Right forelimb (tissue), 1 donor: ENCODE measurements around the gene LYPD6.

Experiments
- DNase-seq: peaks from one replicate; pipeline ENCODE4 v3.0.0-alpha.2; 2018

The LYPD6 gene

DNA sequence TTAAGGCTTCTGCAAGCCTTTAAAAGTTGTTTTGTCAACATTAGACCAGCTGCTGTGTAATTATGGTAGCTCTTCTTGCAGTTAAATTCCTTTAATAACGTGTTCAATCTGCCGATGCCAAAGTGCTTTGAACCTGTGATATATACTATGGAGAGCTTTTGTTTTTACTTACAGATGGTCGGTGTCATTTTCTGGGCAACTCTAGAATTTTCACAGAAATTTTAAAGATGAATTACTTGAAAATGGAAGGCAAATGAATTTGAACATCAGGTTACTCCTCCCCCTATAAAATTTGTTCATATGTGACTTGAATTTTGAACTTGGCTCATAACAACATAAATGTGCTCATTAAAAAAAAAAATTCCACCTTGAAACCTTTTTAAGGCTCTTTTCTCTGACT, 23.0 kb downstream of the LYPD6 start:
- no peak for DNase-seq

DNA sequence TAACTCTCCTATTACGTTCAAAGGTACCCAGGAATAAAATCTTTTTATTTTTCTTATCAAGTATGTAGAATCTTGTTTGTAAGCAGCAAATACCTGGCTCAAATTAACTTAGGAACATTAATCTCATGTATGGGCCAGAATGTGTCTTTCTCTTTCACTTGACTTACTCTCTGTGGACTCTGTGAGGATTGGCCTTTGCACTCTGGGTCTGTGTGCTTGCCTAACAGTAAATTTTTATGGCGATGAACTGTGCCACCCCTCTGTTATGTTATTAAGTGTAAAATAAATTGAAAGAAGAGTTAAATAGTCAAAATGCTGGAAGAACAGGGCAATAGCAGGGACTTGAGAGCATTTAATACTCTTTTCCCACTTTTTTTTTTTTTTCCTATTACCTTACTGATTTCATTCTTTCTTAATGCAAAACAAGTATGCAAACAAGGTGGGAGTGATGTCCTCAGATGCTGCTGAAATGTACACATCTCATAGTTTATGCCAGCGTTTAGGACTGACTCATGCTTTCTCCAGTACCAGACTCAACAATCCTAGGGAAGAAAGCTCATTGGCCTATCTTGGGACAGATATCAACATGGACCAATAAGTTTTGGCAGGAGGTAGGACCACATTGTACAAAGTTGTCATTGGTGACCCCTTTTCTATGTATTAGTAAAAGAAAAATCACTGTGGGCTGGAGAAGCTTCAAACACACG, 25.5 kb downstream of the LYPD6 start:
- DNase-seq = no peak

DNA sequence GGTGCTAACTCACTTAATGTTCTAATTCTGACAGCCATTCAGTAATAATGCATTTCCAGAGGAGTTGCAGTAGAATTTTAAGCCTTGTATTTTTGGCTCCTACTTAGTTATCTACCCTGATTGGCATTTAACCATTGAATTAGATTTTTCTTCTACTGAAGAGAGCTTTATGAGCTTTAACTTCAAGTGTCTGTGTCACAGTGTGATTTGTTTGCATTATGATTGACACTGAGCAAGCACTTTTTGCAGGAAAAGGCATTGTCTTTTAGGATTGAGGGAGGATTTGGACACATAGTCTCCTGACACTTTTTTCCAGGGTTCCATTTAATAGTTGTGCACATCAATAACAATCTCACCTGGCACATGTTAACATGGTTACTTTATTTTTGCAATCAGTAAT, 26.7 kb downstream of the LYPD6 start:
- no peak for DNase-seq

DNA sequence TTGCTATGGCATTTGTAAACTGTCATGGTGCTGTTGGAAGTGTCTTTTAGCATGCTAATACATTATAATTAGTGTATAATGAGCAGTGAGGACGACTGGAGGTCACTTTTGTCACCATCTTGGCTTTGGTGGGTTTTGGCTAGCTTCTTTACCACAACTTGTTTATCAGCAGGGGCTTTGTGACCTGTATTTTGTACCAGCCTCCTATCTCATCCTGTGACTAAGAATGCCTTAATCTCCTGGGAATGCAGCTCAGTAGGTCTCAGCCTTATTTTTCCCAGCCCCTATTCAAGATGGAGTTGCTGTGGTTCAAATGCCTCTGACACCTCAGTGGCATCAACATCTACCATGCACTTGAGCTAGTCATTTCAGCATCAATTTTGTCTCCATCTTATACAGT, 29.7 kb downstream of the LYPD6 start:
- DNase-seq = no peak

DNA sequence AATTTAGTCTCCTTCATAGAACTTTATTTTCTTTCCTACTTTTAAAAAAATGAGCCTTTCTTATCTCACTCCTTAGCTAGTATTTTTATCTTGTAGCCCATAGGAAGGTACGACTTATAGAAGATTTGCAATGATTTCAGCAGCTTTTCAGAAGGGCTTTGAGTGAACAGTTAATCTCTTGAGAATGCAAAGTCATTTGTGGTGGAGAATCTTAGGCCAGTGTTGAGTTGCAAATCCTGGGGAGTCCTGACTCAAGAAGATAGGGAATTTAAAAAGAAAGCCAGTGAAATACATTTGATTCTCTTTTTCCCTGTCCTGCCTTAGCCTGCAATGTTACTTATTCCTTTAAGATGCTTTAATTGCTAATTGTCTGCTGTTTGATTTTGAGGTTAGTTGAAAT, 33.6 kb downstream of the LYPD6 start:
- no peak for DNase-seq

DNA sequence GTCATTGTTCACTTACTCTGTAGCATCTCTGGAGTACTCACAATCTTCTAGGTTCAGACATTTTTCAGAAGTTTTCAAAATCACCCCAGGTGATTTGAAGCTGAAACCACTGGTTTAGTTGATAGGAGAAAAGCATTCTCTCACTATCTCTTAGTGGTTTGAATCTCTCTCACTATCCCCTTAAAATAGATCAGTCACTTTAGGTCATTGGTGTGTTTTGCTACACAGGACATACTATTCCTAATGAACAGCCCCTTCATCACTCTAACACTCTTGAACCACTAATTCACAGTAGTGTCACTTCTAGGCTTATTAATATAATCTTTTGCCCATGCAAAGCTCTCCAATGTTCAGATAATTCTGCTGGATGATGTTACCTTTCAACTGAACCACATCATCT, 34.5 kb downstream of the LYPD6 start:
- DNase-seq = no peak

DNA sequence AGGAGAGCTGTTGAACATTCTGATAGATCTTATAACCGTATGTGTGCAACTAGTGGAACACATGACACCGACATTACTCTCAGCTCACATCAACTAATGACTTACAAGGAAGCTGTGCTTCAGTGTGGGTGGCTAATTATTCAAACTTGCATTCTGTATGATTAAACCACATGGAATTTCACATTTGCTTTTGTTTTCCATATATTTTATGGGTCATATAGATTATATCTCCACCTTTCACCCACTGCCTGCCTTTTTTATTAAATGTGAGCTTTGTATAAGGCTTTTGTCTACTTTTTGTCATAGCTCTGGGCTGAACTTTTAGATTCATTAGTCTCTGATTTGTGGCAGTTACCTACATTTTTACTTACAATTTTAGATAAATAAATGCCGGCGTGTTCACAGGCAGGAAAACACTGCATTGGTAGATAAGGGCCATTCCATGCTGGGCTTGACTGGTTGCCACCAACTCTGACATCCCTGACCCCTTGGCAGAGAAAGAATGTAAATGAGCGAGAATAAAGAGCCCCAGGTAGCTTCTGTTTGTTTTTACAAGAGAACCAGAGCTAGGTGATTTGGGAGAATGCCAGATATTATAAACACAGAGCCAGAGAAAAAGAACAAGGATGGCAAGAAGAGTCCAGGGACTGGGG, 35.7 kb downstream of the LYPD6 start:
- DNase-seq = no peak

DNA sequence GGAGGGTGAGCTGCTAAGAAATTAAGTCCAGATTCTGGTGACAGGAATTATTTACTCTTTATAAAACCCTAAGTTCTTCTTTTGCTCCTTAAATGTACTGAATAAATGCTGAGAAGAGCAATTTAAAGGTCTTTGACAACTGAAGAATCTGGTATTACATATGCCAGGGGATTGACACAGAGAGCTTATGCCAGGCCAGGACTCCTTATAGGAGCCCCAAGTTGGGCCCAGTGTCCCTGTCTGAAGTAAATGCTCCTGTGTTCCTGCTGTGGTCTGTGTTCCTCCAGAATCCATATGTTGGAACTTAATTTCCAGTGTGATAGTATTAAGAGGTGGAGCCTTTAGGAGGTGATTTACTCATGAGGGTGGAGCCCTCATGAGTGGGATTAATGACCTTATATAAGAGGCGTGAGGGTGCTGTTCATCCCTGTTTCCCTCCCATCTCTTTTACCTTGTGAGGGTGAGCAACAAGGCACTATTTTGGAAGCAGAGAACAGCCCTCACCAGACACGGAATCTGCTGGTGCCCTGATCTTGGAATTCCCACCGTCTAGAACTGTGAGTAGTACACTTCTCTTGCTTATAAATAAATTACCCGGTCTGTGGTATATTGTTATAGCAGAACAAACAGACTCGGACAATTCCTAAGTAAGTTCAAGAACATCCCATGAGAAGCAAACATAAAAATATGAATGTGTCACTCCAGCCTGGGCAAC, 39.8 kb downstream of the LYPD6 start:
- DNase-seq = no peak

DNA sequence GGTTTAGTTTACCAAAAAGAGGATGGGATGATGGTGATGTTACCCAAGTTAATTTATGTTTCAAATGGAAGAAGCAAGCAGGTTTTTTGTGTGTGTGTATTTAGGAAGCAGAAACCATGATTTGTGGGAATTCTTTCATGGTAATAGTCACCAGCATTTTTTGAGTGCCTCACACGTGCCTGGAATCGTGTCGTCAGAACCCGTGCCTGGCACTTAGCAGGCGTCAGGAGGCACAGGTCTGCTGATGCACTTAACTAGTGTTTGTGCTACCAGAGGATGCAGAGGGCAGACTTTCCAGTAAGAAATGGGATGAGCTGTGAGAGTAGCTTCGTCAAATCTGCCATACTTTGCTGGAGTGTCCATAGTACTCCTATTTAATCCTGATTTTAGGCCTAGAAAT, 41.1 kb downstream of the LYPD6 start:
- DNase-seq = no peak

DNA sequence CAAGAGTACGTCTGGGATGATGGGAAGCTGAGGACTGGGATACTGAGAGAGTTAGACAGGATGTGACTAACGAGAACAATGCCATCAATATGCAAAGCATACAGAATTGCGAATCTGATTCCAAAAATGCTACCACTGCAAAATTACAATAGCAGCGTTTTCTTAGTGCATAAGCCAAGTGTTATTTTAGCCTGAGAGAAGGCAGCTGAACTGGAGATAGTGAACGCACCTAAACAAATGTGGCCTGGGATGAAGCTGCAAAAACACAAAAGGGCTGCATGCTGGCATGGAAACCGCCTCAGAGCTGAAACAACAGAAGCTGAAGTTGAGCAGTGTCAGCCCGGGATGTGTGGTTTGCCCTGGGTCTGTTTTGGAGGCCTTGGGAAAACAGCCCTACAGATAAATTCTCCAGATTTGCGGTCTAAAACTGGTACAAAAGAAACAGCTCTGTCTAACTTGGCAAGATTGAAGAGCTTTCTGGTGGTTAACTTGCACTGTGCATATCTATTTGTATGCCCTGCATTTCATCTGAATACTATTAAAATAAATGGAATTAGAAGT, 45.5 kb downstream of the LYPD6 start:
- DNase-seq = no peak

DNA sequence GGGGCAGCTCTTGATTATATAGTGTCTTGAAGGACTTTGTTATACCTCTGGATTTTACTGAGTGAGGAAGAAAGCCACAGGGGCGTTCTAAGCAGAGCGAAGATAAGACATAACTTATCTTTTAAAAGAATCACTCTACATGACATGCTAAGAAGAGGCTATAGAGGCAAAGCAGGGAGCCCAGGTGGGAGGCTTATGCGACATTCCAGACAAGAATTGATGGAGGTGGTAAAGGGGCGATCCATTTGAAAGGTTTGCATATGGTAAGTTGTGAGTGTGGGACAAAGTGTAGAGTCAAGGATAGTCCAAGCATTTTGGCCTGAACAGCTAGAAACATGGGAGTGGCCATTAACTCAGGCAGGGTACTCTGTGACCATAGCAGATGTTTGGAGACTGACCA, 49.8 kb downstream of the LYPD6 start:
- DNase-seq = no peak

DNA sequence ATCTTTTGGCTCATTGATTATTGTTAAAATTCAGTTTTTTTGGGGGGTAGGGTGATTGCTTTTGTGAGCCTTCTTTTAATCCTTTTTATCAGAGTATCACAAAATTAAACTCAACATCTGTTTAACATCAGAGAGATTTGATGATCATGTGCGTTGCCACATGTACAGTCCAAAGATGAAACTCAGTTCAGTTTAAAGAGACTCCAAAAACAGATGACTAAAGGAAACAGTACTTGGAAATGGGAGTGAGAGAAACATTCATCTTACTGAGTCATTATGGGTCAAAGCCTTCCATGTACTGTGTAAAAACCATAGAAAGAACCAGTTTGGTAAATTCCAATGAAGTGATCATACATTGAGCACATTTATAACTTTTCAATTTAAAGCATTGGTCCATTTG, 53.0 kb downstream of the LYPD6 start:
- DNase-seq = no peak

DNA sequence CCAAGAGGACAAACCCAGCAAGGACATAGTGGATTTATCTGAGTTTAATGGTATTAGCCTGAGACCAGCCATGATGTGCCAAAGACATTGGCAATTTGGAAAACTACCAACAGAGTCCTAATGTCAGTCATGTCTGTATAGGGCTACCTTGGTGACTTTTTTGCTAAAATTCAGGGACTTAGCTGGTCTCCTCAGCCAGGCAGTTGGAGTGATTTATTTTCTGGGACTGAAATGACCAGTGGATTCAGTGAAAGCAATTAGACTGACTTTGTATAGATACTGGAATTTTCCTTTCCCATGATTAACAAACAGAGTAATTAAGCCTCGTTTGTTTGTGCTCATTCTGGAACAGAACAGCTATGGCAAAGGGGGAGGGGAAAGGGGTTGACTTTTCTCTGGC, 55.0 kb downstream of the LYPD6 start:
- DNase-seq = no peak

DNA sequence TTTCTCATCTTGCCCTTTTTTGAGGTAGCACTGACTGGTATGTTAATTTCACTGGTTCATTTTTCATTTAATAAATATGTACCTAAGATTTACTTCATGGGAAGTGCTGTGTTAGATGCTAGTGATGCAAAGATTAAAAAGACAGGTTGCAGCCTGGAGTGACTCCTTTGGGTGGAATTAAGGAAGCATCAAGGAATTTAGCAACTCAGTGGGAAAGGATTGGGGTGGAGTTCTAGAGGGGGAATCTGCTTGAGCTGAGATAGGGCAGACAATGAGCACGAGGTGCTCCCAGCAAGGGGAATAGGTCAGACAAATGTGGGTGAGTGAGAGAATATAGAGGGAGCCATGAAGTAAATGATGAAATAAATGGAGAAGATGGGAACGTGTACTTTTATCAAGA, 57.0 kb downstream of the LYPD6 start:
- DNase-seq = no peak

DNA sequence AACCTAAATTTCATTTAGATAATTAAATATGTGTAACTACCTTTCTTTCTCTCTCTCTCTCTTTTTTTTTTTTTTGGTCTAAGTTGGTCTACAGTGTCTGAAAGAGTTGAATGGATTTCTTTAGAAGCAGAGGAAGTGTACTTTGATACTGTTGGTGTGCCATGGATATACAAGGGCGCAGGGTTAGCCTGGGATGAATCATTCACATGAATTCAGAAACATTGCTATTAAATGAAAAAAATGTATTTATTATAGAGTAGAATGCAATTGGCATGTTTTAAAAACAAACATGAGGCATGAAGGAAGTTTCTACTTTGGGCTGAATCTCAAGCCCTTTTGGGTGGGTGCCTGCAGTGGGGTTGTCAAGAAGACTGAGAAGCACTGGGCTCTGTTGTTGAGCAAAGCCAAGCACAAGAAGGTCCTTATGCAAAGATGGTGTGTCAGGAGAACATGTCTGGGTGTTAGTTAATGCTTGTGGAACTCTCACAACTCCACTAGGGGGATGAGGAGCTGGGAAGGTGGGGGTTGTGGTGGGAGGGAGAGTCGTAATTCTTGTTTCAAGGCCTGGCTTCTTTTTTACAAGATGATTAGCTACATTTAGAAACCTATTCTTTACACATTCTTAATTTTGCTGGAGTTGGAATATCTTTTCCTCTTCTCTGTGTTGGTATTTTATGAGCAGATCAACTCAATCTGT, 57.9 kb downstream of the LYPD6 start:
- no peak for DNase-seq

DNA sequence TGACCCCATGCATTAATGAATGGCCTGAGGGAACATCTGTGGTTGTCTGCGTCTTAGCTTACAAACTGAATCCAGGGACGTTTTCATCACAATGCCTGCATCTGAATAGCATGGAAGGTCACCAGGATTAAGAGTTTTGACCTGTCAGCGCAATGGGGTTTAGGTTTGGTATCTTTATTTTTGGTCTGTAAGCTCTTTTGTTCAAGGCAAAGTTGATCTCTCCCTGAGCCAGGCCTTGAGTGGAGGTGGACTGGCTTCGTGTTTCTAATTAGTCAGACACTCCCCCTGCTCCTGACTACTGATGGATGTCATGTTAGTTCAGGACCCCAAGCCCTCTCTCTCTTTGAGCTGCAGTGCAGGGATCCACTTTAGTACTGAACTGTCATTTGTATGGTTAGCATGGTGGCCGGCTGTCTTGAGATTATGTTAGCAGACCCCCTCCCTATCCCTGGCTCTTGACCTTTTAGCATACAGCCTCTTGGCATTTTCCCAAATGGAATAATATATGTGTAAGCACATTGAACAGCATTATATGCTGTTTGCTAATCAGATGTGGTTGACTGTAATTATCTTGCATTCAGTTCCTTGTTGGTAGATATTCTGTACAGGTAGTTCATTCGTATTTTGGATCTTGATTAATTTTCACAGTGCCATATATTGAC, 59.2 kb downstream of the LYPD6 start:
- no peak for DNase-seq

DNA sequence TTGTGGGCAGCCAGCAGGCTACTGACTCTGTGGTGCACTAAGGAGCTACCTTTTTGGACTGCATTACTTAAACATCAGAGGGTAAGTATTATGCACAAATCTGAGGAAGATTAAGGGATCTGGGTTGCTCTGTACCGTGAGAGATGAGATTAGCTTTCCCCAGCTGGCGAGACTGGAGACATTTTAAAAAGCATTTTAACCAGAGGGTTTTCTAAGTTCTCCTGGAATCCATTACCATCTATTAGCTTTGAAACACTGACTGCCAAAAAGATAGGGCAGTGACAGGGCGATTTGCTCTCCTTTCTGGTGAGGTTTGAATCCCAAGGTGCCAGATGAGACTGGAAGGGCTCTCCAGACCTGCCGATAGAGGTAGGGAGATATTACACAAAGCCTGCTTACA, 63.2 kb downstream of the LYPD6 start:
- no peak for DNase-seq

DNA sequence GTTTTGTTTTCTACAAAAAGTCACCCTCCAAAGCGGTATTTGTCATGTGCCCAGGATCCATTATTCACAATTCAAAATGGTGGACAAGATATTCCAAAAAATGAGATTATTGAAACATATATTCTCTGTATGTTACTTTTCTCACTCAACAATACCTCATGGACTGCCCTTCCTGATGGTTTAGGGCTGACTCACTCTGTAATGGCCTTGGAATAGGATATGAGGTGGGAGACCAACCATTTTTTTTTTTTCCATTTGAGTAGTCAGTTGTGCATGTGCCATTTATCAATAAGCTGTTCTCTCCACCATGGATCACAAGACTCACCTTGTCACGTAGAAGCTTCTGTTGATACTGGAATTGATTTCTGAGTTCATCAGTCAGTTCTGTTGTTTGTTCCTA, 64.5 kb downstream of the LYPD6 start:
- DNase-seq = no peak

DNA sequence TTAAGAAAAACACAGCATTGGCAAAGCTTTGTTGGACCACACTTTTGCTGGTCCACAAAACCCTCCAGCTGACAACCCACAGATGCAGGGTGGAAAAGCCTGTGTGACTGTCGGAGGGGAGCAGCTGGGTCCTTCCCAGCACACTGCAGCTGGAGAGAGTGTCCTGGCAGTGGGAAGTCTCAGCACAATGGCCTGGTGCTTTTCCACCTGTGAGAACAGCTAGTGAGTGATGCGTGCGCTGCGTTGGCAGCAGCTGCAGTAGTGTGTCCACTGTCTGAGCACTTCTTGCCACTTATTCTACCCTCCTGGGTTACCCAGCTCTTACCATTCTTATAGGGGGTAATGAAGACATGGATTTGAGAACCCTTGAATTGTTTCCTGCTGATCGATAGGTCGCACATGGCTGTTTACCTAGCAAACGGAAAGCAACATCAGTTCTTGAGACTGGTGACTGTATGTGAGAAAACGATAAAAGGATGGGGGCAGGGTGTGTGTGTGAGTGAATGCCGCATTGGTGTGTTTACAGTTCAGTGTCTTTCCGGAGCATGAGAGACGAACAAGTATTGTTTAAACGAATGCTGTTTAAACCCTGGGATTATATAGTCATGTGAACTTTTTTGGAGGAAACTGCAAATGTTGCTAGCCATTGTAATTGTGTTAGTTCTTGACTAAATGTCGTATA, 69.7 kb downstream of the LYPD6 start:
- DNase-seq = no peak

DNA sequence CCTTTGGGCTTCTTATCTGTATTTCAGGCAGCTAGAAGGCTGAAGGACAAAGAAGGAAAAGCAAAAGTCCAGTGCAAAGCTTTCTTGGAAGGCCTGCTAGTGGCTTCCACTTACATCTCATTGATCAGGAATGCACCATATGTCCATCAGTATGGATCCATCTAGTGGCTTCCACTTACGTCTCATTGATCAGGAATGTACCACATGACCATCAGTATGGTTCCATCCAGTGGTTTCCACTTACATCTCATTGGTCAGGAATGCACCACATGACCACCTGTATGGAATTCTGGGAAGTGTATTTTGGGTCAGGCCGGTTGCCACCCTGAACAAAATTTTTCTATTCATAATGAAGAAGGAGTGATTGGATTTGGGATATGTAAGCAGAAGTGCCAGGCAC, 70.6 kb downstream of the LYPD6 start:
- no peak for DNase-seq

DNA sequence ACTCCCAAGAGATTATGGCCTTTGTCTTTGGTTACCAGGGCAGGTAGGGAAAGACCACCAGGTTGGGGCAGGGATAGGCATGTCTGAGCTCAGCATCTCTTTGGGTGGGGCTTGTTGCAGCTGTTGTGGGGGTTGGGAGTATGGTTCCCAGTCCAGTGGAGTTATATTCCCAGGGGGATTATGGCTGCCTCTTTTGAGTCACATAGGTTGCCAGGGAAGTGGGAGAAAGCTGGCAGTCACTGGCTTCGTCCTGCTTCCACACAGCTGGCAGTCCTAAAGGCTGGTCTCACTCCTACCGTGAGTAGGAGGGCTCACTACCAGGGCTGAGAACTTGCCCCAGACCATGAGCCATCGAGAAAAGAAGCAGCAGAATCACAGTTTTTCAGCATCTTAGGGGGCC, 79.1 kb downstream of the LYPD6 start:
- no peak for DNase-seq
